ENCODE data around the gene DESI2.

GRCh38 chr1:244713332-244713731 lies 60.4 kb downstream of the DESI2 start:
- no peak for TF ChIP-seq CTCF (conservative IDR thresholded peaks at IDR 0.05; ENCODE audit: low read length)
- no peak for TF ChIP-seq EZH2phosphoT487 (IDR thresholded peaks at IDR 0.05; ENCODE audit: borderline replicate concordance, low read depth, low read length)
